ENCODE measurements around the gene ARL13A.
"Not testable (repeated sequence)": the region's sequence is repeated elsewhere in the genome, so short reads cannot be mapped to it uniquely, and the experiment has no call there.

ARL13A gene

DNA sequence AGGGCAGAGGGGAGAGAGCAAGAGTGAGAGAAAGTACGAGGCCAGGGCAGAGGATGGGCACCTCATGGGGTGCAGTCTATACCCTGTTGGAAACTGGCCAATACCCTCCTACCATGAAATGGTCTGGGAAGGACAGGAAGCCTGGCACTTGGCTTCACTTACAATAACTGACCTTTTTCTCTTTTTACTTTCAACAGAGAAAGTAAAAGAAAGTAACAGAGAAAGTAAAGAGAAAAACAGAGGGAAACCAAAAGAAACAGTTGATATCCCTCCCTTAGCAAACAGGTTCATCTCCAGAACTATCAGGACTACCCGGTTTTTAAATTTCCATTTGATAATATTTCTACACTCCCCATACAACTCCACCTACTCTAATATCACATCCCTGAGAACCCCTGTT is 20.6 kb downstream of the ARL13A start:
- no peak for DNase-seq

DNA sequence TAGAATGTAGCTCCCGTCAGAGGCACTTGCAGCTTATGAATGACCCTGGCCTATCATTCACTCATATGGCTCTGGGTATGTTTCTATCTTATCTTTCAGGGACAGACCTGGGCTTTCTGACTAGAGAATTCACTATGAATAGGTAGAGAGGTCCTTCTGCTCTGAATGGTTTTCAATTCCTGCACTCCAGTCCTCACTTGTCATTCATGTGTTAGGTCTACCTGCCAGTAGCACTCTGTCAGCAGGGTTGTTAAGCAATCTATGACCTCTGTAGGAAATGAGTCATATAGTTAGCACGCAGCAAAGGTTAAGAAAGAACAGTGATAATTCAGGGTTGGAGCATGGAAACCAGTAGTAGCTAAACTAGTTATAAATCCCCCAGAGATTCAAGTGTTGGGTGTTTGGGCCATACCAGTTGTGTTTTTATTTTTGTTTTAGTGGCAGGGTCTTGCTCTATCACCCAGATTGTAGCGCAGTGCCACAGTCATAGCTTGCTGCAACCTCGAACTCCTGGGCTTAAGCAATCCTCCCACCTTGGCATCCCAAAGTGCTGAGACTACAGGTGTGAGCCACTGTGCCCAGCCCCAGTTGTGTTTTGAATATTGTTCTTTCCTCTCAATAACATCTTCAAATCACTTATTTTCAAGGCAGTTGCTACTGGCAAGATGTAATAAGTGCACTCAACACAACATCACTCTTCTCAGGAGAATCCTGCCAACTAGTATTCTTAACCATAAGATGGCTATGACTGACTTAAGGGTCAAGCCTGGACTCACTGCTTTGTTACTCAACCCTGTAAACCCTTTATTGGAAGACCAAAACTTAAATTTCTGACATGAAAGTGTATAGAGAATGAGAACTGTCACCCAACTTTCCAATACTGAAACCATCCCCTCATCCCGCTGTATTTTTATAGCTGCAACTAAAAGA is 25.1 kb downstream of the ARL13A start:
- no peak for DNase-seq

DNA sequence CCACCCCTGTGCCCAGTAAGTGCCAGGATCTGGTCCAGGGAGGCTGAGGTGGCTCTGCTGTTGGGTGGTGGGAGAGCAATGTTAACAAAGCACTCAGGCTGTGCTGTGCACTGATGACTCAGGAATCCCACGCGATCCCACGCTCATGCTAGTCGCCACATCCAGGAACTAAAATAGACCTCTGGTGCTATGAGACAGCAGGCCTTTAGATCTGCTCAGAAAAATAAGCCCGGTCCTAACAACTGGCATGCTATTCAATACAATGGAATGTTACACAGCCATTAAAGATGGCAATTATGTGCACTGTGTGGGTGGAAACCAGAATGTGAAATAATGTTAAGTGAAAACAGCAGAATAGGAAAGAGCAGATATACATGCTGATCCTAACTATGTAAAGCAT is 26.0 kb downstream of the ARL13A start:
- DNase-seq = no peak

- DNase-seq = no peak
Observed at GRCh38 chrX:100999451-100999850, 29.9 kb downstream of the ARL13A start.

DNA sequence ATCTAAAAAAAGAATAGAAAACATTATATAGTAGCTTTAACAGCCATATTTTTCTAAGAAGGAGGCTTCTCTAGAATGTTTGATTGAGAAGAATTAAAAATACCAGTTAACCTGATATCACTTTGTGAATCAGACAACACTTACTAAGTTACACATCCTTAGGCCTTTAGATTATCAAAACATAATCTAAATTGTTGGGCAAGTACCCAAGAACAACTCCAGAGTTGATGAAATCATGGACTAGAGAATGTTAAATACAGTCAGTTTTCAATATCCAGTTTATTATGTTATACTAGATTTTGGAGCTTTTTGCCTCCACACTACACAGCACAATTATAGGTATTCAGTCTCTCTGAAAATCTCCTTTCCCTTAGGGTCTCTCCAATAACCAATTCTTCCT is 39.6 kb downstream of the ARL13A start:
- no peak for DNase-seq

GRCh38 chrX:101012031-101012430 is 42.5 kb downstream of the ARL13A start:
- not testable (repeated sequence) for DNase-seq

- DNase-seq = no peak
Observed at GRCh38 chrX:101022020-101022419, 52.5 kb downstream of the ARL13A start.

DNA sequence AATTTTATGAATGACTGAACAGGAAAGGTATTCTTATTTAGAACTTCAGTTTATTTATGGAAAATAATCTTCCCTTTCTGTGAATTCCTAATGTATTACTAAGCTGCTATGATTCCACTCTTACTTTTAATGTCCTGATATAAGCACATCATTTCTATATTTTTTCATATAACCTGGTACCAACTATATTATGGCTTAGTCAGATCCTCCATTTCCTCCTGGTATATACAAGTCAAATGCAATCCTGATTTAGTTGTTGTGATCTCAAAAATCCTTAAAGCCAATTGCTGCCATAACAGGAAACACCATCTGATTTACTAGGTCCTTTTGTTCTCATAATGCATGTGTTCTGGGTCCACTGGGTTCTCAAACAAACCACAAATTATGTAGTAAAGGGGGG is 55.6 kb downstream of the ARL13A start:
- no peak for DNase-seq

- no peak for DNase-seq
Observed at GRCh38 chrX:101028562-101028961, 59.1 kb downstream of the ARL13A start.

DNA sequence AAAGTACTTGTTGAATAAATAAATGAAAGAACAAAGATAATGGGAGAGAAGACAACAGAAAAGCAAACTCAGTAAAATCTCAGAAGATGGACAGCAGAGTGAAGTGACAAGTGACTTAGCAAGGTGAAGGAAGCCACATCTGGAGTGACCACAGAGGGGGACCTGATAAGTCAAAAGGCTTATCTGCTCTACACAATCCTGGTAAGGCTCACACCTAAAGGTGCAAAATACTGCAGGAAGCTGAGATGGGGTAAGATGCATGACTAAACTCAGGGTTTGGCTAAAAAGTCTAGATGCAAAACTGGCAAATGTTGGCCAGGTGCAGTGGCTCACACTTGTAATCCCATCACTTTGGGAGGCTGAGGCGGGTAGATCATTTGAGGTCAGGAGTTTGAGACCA is 60.2 kb downstream of the ARL13A start:
- DNase-seq = no peak

GRCh38 chrX:101037231-101037630 is 67.7 kb downstream of the ARL13A start:
- DNase-seq = no peak

DNA sequence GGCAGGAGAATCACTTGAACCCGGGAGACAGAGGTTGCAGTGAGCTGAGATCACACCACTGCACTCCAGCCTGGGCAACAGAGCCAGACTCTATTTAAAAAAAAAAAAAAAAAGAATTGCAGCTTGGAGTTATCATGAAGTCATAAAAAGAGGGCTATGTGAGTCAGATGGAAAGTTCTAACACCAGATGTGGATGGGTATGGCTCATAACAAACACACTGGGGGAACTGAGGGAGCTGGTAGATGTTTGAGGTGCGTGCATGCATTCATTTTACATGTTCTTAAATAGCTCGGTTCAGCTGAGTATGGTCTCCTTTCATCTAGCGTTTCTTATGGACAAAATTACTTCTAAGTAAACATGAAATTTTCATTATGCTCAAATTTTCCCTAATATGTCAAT is 70.7 kb downstream of the ARL13A start:
- no peak for DNase-seq

All from C1 segment of cervical spinal cord (tissue), 14 donors.